Measurements from ENCODE around the gene CRYGB. TPM values are rescaled to one million over a fixed set of nuclear protein-coding genes. Genes with fewer than 3 reads are reported as not detected.

Gene CRYGB, protein sequence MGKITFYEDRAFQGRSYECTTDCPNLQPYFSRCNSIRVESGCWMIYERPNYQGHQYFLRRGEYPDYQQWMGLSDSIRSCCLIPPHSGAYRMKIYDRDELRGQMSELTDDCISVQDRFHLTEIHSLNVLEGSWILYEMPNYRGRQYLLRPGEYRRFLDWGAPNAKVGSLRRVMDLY
- not detected in 2 replicates for total RNA-seq

DNA sequence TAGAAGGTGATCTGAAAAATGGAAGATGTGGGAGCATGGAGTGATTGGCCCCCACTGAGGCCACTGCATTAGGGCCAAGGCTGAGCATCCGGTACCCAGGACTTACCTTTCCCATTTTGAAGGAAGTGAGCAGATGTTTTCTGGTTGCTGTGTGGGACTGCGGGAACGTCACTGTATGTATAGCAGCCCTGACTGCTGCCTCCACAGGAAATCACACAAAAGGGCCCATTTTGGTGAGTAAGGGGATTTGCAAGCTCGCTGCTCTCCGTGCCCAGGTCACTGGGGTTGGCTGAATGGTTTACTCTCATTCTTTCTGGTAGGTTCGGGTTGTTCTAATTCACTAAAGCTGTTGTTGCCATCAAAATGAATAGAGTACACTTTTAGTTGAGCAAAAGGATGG lies at the start of gene CRYGB:
CRYGB (minus strand) TSS at position 153 of the 400 bp plus-strand sequence; CDS start at position 115, 38 bp downstream.

GRCh38 chr2:208189810-208190503 lies 44.0 kb upstream of the CRYGB start, which contains the start of gene C2orf80:
TSS of gene C2orf80 (minus strand) at chr2:208190030. CDS start at chr2:208186986, 3,044 bp downstream.

GRCh38 chr2:208163489-208163888 lies 17.5 kb upstream of the CRYGB start, which contains the start of gene CRYGA:
TSS of gene CRYGA (minus strand) at chr2:208163589. CDS start at chr2:208163556, 33 bp downstream.

GRCh38 chr2:208129744-208130711 lies 15.9 kb downstream of the CRYGB start, which contains the start of gene CRYGC:
TSS of gene CRYGC (minus strand) at chr2:208129828. CDS start at chr2:208129792, 36 bp downstream.

GRCh38 chr2:208124013-208124715 lies 21.8 kb downstream of the CRYGB start, which contains the start of gene CRYGD:
TSS of gene CRYGD (minus strand) at chr2:208124524. CDS start at chr2:208124473, 51 bp downstream.

Other genes starting within 250 kb of the CRYGB start
- gene PLEKHM3, start 120.6 kb downstream of the CRYGB start, total RNA-seq, result 3.7 and 13.3 TPM in 2 replicates
- gene CRYGD, start 21.6 kb downstream of the CRYGB start, total RNA-seq, result not detected in 2 replicates
- not detected in 2 replicates for gene CRYGC, start 16.3 kb downstream of the CRYGB start, total RNA-seq
- gene CRYGA, start 17.4 kb upstream of the CRYGB start, total RNA-seq, result not detected in 2 replicates
- not detected in 2 replicates for gene C2orf80, start 43.9 kb upstream of the CRYGB start, total RNA-seq
- 82.6 and 142 TPM in 2 replicates for gene IDH1, start 108.9 kb upstream of the CRYGB start, total RNA-seq
- gene PIKFYVE, start 120.1 kb upstream of the CRYGB start, total RNA-seq, result 12.4 and 21.7 TPM in 2 replicates

Data from epithelial cell of alveolus of lung (primary cell).